ENCODE measurements around the gene LYST.
"Not testable (repeated sequence)": the region's sequence is repeated elsewhere in the genome, so short reads cannot be mapped to it uniquely, and the experiment has no call there.

GRCh38 chr1:235754186-235754585 lies 112.5 kb downstream of the LYST start:
- not testable (repeated sequence) for TF ChIP-seq CTCF (IDR thresholded peaks at IDR 0.05; ENCODE audit: extremely low read depth in 1 of 2, insufficient read depth in 1 of 2, low read depth in 1 of 2, low read length in 2 of 2); EZH2 (IDR thresholded peaks at IDR 0.05; ENCODE audit: borderline replicate concordance, low read depth, low read length, severe bottlenecking); POLR2A (IDR thresholded peaks at IDR 0.05; ENCODE audit: low read depth, low read length)
